ENCODE data around the gene TRAF3.
"Not testable (repeated sequence)": the region's sequence is repeated elsewhere in the genome, so short reads cannot be mapped to it uniquely, and the experiment has no call there.

The TRAF3 gene

DNA sequence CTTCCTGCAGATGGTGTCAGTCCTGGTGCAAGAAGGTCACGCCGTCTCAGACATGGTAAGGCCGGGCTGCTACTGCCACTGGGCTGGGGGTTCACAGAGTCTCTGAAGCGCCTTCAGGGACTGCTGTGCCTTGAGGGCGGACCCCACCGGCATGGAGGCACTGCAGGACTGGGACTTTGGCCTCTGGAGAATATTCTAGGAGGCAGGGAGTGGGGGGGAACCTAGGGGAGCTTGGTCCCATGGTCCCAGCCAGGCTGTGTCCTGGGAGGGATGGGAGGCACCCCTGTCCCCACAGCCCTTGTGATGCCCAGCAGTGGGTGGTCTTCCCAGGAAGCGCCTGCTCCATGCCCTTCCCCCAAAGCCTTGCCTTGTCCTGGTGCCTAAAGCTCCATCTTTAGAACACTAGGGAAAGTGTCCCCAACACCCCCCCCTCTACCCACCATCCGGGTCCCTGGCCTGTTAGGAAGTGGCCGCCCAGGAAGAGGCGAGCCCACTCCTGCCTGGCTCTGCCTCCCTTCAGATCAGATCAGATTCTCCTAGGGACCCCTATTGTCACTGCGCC, 146.8 kb downstream of the TRAF3 start:
- no peak for DNase-seq (ENCODE audit: low read depth in 3 of 3)

DNA sequence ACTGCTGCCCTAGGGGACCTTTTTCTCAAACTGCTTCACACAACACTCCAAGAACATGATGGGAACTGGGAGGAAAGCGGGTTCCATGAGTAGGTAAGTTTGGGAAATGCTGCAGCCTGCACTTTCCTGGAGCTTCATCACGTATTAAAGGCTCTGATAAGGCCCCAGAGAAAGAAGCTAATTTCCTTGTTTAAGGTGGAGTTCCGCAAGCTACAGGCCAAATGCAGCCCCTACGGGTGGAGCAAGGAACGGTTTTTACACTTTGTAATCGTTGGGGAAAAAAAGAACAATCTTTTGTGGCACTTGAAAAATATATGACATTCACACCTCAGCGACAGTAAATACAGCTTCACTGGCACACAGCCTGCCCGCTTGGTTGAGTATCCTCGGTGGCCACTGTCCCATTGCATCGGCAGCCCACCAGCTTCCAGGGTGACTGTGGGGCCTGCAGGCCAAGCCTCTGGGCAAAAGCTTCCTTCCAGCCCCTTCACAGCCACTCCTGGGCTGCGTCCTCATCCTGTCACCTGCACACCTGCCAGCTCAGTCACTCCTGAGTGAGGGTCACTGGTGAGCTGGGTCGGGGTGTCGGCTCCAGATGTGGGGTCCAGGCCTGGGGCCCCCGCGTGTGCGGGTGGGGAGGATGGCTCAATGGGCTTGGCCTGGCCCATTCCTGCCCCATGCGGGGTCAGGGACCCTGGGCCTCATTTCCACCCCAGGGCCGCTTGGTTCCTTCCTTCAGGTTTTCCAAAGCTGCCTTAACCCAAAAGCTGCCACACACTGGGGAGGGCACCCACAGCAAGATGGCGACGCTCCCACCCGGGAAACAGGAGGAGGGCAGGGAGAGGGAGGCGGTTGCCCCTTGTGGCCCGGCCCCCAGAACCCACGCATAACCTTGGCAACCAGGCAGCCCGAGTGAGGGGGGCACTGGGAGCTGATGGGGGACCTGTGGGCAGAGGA, 147.7 kb downstream of the TRAF3 start:
- DNase-seq (ENCODE audit: low read depth in 3 of 3), result no peak

DNA sequence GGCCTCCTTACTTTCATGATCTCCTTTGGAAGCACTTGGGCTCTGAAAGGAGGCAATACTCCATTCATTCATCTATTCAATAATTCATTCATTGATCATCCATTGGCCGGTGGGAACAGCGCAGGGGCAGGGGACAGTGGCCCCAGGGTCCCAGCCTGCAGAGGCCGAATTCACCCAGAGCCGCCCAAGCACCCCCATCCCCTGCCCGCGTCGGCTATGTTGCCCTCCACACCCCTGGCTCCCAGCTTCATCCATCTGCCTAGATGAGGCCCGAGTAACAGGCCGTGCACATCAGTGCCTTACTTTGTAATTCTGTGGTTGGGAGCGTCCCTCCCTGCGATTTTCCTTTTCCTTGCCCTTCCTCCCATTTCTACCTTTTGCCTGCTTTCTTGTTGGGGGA, 148.4 kb downstream of the TRAF3 start:
- no peak for DNase-seq (ENCODE audit: low read depth in 3 of 3)

DNA sequence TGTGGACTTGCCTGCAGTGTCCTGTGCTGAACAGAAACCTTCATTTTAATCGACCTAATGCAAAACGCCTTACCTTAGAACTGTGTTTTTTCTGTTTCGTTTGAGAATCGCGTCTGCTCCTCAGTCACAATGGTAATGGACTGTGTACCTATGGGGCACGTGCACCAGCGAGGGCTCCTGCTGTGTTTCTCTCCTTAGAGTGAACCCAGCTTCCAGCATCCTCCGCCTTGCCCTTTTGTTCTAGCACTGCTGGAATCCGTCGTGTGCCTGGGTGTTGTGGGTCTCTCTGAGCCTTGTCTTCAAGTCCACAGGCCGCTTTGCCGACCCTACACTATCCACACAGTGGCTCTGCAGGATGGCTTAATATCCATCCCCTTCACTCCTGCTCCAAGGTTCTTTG, 148.9 kb downstream of the TRAF3 start:
- DNase-seq (ENCODE audit: low read depth in 3 of 3), result no peak

DNA sequence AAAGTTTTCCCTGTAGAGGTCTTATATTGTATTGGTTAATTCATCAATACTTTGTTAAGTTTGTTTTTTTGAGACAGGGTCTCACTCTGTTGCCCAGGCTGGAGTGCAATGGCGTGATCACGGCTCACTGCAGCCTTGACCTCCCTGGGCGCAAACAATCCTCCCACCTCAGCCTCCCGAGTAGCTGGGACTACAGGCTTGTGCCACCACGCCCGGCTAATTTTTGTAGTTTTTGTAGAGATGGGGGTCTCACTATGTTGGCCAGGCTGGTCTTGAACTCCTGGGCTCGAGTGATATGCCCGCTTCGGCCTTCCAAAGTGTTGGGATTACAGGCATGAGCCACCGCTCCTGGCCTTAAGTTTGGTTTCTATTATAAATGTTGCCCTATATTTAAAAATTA, 149.6 kb downstream of the TRAF3 start:
- DNase-seq (ENCODE audit: low read depth in 3 of 3), result not testable (repeated sequence)

DNA sequence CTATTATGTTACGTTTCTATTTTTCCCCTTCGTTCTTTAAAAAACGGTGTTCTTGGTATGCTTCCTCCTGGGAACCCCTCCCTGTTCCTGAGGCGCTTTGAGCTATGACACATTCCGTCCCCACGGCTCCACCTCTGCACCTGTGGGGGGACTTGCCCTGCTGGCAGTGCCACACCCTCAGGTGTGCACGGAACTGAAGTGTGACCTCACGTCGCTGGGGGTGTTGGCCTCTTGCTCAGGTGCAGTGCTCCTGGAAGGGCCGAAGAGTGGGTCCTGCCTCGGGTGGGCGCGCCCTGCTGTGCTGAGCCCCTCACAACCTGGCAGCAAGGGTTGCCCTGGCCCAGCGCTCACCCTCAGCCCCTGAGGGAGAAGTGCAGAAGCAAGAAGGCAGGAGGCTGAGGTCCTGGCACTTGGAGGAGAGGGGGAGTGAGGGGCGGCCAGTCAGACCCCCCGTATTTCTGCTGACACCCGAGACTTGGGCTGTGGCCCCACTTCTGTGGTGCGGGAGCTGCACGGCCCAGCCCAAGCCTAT, 150.2 kb downstream of the TRAF3 start:
- DNase-seq (ENCODE audit: low read depth in 3 of 3), result no peak

DNA sequence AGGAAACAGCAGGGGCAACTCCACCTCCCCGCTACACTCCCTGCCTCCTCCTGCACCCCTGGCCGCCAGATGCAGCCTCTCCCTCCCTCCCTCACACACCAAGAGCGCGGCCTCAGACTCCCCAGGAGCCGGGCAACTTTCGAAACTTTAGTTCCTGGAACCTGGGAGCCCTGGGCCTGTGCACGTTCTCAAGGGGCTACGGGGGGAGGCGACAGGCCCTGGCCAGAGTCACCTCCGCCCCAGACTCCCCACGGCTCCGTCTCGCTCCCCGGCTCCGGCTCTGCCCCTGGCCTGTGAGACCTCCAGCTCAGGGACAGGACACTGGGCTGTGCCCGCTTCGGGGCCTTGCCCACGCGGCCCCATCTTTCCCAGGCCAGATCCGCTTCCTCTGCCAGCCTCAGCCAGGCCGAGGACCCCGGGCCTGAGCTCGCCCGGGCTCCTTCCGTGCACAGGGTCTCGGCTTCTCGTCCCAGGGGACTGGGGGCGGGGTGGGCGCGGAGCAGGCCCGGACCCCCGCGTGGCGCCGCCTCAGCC, 150.7 kb downstream of the TRAF3 start:
- no peak for DNase-seq (ENCODE audit: low read depth in 3 of 3)

DNA sequence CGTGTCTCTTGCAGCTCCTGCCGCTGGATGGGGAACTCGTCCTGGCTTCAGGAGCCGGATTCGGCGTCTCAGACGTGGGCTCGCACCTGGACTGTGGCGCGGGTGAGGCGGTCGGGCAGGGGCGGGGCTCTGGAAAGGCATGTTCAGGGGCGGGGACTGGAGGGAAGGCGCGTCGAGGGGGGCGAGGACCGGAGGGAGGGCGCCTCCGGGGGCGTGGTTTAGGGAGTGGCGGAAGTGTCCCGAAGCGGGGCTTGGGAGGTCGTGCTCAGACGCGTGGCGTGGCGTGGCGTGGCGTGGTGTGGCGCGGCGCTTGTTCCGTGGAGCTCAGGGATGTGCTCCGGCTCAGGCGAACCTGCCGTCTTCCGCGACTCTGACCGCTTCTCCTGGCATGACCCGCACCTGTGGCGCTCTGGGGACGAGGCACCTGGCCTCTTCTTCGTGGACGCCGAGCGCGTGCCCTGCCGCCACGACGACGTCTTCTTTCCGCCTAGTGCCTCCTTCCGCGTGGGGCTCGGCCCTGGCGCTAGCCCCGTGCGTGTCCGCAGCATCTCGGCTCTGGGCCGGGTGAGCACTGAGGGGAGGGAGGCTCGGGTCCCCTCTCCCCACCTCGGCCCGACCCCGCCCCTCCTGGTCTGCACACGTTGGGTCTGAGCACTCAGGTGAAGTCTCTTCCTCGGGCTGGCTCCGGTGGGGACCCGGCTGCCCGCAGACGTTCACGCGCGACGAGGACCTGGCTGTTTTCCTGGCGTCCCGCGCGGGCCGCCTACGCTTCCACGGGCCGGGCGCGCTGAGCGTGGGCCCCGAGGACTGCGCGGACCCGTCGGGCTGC, 151.4 kb downstream of the TRAF3 start:
- peak; percentile 22 to 58 (median 25) for DNase-seq (ENCODE audit: low read depth in 3 of 3)

DNA sequence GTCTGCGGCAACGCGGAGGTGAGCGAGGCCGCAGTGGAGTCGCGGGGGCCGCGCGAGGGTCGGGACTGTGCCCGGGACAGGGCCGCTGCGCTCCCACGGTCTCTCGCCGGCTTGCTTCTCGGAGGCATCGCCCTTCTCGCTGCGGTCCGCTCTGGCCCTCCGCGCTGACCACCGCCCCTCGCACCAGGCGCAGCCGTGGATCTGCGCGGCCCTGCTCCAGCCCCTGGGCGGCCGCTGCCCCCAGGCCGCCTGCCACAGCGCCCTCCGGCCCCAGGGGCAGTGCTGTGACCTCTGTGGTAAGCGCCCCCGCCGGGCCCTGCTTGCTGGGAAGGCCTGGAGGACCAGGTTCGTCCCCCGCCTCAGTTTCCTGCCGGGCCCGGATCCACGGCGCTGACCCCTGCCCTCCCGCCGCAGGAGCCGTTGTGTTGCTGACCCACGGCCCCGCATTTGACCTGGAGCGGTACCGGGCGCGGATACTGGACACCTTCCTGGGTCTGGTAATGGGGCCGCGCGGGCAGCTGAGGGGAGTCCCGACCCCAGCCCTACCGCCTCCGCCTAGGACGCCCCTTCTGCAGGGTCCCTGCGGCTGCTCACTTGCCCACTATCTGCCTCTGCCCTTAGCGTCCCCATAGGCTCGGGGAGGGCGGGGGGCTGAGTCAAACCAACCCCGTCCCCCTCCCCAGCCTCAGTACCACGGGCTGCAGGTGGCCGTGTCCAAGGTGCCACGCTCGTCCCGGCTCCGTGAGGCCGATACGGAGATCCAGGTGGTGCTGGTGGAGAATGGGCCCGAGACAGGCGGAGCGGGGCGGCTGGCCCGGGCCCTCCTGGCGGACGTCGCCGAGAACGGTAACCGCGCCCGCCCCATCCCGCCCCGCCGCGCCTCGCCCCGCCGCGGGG, 152.2 kb downstream of the TRAF3 start:
- no peak for DNase-seq (ENCODE audit: low read depth in 3 of 3)

DNA sequence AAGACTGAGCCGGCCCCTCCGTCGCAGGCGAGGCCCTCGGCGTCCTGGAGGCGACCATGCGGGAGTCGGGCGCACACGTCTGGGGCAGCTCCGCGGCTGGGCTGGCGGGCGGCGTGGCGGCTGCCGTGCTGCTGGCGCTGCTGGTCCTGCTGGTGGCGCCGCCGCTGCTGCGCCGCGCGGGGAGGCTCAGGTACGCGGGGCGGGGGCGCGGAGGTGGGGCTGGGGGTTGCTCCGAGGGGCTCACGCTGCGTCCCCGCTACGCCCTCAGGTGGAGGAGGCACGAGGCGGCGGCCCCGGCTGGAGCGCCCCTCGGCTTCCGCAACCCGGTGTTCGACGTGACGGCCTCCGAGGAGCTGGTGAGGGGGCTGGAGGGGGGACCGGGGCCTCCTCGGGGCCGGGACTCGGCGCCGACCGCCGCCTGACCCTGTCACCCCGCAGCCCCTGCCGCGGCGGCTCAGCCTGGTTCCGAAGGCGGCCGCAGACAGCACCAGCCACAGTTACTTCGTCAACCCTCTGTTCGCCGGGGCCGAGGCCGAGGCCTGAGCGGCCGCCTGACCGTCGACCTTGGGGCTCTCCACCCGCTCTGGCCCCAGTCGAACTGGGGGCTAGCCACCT, 153.0 kb downstream of the TRAF3 start:
- DNase-seq (ENCODE audit: low read depth in 3 of 3), result no peak

DNA sequence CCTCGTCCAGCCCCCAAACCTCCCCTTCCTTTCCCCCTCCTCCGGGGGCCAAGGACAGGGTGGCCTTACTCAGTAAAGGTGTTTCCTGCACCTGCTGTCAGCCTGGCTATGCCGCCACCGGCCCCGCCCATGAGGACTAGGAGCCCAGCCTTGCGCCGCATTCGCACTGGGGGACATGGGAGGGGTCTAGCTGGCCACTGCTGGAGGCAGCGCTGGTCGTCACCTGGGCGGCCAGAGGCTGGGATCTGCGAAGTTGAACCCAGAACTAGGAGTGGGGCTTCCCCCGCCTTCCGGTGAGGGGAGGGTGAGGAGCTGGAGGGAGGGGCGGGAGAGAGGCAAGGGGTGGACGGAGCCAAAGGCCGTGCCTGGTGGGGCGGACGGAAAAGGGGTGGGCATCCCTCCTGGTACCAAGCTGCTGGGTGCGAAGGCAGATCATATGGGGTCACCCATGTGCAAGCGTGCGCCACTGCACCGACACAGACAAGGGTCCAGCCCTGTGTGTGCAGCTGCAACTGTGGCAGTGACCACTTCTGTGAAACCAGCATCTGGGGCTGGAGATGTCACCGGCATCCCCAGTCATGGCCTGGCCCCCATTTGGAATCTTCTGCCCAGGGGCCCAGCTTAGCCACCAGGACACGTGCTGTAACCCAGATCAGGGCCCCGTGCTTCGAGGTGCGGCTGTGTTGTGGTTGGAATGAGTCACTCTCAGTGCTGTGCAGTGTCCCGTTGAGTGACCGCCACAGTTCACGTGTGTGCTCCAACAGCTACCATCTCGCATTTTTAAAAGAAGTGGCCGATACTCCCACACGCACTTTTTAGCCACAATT, 153.7 kb downstream of the TRAF3 start:
- DNase-seq (ENCODE audit: low read depth in 3 of 3), result no peak

DNA sequence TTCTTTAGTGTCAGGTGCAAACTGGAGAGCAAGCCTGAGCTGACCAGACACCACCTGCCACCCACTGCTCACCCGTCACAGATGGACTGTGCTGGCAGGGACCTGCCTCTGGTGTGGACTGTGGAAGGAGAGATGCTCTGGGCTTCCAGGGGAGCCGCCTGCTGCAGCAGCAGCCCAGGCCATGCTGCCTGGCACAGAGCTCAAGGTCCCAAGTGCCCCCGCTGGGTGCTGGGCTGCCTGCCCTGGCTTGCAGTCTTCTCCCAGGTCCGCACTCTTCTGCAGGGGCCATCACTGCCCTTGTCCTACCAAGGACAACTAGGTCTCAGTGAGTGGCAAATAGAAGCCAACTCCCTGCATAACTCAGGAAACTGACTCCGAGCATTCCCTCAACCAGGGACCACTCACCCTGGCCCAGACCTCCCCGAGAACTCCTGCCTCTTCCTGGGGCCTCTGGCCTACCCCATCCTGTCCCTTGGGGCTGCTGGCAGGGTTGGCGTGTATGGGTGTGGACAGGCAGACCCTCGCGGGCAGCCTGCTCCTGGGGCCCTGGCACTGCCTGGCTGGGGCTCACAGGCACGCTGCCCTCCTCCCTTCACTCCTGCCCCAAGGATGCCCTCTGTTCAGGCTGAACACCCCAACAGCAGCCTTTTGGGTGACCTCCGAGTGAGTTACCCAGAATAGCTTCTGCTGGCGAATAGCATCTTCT, 154.5 kb downstream of the TRAF3 start:
- DNase-seq (ENCODE audit: low read depth in 3 of 3), result no peak

DNA sequence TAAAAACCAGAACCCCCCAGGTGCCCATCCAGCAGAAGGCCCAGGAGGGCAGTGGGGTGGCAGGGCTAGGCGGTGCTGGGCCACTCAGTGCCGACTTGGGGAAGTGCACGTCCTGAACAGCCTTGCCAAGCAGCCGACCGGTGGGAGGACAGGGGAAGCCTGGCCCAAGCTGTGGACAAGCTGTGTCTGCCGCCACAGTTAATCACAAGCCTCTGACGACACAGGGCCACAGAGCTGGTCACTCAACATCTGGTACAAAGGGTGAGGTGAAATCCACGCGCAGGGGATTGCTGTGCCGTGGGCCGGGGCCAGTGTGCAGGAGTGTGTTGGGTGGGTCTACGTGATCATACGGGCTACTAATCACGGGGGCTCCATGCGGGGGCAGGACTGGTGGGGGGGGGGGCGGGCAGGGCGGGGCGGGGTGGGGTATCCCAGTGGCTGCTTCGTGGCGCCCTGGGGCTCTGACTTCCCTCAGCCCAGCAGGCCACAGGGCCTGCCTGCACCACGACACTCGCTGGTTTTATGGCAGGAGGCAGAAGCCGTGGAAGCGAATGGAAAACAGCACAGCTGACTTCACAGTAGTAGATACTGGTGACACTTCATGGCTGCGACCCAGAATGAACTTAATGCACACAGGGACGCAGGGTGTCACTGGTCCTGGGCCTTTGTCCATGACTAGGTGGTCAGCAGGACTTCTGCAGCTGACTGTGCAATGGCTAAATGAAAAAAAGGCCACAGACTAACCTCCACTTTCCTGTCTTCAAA, 155.4 kb downstream of the TRAF3 start:
- no peak for DNase-seq (ENCODE audit: low read depth in 3 of 3)

DNA sequence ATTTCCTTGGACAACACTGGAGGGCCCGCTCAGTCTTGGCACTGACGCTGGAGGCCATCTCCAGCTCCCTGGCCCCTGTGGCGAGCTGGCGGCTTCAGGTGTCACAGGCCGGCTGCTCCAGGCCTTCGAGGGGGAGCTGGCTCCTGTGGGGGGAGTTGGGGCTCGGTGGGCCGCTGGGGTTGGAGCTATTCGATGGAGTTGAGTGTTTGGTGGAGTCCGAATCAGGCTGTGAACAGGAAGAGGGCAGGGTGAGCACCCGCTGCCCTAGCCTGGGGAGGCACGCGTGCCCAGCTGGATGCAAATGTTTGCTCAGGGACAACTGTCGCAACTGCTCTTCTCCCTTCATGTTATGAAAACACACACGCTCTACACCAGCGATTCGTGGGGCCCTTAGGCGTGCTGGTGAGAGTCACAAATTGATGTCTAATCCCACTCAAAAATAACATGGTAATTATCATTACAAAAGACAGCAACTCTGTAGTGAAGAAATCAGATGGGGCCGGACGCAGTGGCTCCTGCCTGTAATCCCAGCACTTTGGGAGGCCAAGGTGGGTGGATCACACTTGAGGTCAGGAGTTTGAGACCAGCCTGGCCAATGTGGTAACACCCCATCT, 156.5 kb downstream of the TRAF3 start:
- no peak for DNase-seq (ENCODE audit: low read depth in 3 of 3)

DNA sequence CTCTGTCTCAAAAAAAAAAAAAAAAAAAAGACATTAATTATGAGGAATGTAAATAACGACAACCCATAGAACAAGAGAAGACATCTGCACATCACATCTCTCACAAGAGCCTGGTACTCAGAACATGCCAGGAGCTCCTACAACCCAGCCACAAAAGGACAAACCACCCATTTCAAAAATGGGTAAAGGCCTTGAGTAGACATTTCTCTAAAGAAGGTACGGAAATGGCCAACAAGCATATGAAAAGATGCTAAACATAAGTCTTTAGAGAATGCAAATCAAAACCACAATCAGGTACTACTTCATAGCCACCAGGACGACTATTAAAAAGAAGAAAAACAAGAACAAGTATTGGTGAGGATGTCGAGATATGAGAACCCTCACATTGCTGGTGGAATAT, 158.5 kb downstream of the TRAF3 start:
- DNase-seq (ENCODE audit: low read depth in 3 of 3), result no peak

DNA sequence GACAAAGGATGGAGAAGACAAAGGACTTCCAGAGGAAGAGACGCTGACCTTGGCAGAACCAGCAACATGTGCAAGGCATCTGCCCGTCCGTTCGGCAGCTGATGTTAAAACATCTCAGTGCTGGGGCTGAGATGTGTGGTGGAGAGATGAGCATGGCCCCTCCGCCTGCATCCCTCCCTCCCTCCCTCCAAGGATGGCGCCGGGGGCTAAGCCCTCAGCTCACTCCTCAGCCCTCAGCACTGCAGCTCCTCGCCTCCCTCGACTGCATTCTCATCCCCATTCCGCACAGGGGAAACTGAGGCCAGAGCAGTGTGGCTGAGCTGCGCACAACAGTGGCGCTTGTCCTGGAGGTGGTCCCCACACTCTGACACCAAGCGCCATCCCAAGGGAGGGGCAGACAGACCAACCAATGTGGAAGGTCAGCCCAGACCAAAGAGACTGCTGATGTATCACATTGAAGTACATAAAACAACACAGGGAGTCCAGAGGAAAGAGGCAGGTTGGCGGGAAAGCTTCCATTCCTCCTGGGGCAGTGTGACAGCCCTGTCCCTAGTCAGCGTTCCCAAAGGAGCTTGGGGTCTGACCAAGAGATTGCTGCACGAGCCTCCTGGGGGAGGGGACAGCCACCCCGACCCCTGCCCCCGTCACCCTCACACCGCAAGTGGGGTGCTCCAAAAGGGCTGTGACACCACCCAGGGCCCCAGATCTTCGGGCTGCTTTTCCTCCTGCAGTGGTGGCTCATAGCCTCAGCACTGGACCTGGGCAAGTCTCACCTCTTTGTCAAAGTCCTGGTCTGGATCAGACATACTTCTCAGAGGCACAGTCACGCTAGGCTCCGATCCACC, 160.3 kb downstream of the TRAF3 start:
- DNase-seq (ENCODE audit: low read depth in 3 of 3), result no peak

DNA sequence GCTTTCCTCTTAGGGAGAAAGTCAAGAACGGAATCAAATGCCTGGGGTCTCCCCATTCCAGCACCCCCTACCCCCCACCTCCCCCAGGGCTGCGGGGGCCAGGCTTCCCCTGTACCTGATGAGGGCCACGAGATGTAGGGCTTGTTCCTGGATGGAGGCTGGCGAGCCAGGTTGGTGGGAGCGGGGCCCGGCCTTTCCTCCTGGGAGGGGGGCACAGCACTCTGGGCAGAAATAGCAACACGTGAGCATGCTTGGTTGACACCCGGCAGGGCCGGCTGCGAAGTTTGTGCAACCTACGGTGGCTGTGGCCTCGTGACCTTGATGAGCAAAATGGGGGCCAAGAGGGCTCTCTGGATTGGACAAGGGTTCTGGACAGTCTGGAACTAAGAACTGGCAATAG, 160.9 kb downstream of the TRAF3 start:
- no peak for DNase-seq (ENCODE audit: low read depth in 3 of 3)
